ENCODE data around the gene CPT1B. TPM values are rescaled to one million over a fixed set of nuclear protein-coding genes. Genes with fewer than 3 reads are reported as not detected.

CPT1B gene
- total RNA-seq, 1 donor from 2014 or later: 12.7 TPM

DNA sequence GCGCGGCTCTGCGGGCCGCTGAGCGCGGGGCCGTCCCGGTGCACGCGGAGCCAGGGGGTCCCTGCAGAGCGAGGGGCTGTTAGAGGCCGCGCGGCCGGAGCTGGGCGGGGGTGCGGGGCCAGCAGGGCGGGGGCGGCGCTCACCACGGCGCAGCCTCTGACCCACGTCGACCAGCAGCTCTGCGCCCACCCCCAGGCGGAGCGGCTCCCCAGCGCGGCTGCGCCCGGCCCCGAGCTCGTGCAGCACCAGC is 52.4 kb downstream of the CPT1B start:
- H3K4me1 ChIP-seq: peaks cover 34% of the 10 kb centered on the region
- TF ChIP-seq, protein P1, sequence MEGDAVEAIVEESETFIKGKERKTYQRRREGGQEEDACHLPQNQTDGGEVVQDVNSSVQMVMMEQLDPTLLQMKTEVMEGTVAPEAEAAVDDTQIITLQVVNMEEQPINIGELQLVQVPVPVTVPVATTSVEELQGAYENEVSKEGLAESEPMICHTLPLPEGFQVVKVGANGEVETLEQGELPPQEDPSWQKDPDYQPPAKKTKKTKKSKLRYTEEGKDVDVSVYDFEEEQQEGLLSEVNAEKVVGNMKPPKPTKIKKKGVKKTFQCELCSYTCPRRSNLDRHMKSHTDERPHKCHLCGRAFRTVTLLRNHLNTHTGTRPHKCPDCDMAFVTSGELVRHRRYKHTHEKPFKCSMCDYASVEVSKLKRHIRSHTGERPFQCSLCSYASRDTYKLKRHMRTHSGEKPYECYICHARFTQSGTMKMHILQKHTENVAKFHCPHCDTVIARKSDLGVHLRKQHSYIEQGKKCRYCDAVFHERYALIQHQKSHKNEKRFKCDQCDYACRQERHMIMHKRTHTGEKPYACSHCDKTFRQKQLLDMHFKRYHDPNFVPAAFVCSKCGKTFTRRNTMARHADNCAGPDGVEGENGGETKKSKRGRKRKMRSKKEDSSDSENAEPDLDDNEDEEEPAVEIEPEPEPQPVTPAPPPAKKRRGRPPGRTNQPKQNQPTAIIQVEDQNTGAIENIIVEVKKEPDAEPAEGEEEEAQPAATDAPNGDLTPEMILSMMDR (IDR thresholded peaks at IDR 0.05): no peak

DNA sequence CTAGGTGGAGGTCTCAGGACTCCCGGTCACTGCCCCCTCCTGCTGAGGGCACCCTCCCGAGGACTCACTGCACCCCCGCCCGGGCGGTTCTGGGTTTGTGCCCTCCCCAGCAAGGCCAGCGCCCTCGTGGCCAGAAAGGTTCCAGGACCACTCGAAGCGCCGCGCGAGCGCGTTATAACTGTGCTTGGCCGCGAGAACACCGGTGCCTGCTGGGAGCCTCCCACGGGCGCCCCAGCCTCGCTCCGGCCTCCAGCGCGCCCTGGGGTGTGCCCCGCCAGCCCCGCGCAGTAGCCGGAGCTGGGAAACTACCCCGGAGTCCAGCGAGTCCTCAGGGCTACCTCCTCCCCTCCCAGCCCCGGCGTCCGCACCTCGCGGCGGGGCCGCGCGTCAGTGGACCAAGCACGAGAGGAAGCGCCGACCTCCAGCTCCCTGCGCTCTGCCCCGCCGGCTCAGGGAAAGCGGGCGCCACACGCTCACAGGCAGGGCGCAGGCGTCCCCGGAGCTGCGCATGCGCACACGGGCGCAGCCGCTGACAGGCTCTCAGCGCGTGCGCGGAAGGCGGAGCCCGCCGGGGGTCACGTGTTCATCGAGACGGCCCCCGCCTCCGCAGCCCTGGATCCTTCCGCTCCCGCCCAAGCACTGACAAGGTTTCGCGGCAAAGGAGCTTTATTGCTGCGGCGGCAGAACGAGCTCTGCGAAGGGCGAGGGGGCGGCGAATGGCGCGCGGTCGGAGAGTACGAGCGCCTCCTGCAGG is 52.9 kb downstream of the CPT1B start, which contains the start of gene SCO2:
SCO2 (minus strand) TSS at position 495 of the 754 bp plus-strand sequence. CDS start 1,187 bp downstream, outside the sequence.
- Histone ChIP-seq H3K9me3 (no peaks in the 10 kb centered on the region), H3K27ac (peak within 1 kb of the TSS; percentile 93), H3K36me3 (peaks cover 20% of the 10 kb centered on the region), H3K27me3 (no peaks in the 10 kb centered on the region), H3K4me1 (peaks cover 34% of the 10 kb centered on the region), H3K4me3 (peak within 1 kb of the TSS; percentile 90)
- intact Hi-C loops (cut with DNase I): no loop called here
- peak; percentile 99 for DNase-seq
- TF ChIP-seq, protein P1 (IDR thresholded peaks at IDR 0.05): peak; percentile 41
- ATAC-seq: peak; percentile 62

More for the DNA sequence above, 52.4 kb downstream of the CPT1B start:
- ATAC-seq (no peak), DNase-seq (no peak)
- no peaks in the 10 kb centered on the region for H3K27me3 ChIP-seq
- H3K36me3 ChIP-seq: peaks cover 20% of the 10 kb centered on the region
- H3K4me3 ChIP-seq: peak overlapping the region; percentile 90
- intact Hi-C loops (cut with DNase I): no loop called here
- peak overlapping the region; percentile 93 for H3K27ac ChIP-seq
- H3K9me3 ChIP-seq: no peaks in the 10 kb centered on the region

DNA sequence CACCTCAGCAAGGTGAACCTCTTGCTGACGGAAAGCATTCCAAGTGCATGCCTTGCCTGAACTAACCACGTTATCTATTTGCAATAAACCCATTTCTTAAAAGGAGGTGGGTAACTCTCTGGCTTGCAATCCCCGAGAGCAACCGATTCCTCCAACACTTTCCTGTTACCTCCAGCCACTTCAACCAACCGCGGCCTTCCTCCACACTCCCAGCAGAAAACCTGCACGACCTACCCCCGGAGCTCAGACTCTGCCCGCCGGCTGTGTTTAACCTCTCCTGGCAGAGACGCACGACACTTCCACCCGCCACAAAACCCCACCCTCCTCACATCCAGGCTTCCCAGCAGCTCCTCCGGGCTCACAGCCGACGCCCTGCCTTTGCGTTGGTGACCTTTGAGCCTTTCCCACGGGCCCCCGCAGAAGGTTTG is 53.5 kb downstream of the CPT1B start:
- intact Hi-C loops (cut with DNase I): no loop called here
- Histone ChIP-seq H3K27ac (peak overlapping the region; percentile 93), H3K4me3 (peak overlapping the region; percentile 90), H3K9me3 (no peaks in the 10 kb centered on the region), H3K36me3 (peaks cover 21% of the 10 kb centered on the region), H3K27me3 (no peaks in the 10 kb centered on the region), H3K4me1 (peaks cover 34% of the 10 kb centered on the region)
- ATAC-seq: no peak
- TF ChIP-seq, protein P1 (IDR thresholded peaks at IDR 0.05): no peak
- no peak for DNase-seq

DNA sequence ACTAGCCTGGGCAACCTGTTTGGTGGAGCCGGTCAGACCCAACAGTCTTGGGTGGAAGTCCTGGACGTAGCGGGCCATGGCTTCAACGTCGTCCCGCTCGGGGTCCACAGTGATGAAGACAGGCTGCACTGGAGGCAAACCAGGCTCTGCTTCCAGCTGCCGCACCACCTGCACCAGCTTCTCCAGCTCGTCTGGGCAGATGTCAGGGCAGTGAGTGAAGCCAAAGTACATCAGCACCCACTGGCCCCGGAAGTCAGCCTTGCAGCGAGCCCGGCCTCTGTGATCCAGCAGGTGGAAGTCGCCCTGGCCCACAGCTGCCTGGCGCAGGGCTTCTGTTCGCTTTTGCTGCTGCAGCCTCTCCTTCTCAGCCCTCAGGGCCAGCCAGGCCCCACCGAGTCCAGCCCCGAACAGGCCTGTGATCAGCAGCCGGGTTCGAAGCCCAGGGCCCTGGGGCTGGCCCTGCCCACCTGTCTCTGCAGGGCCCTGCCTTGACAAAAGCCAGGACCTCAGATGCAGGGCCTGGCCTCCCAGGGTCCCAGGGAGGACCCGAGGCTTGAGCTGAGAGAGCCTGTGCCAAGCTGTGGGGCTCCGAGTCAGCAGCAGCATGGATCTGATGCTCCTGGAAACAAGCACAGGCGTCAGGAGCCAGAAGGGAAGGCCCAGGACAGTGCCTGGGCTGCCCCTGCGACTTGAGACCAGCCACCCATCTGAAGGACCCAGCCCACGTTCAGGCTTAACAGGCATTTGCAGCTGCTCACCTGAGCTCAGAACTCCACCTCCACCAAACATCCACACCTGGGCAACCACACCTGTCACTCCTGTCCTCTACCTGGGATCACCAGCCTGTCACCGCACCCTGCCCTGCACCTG is 54.2 kb downstream of the CPT1B start:
- Histone ChIP-seq H3K36me3 (peaks cover 27% of the 10 kb centered on the region), H3K27ac (no peak overlapping the region), H3K4me3 (peak overlapping the region; percentile 90), H3K9me3 (no peaks in the 10 kb centered on the region), H3K27me3 (no peaks in the 10 kb centered on the region), H3K4me1 (peaks cover 30% of the 10 kb centered on the region)
- TF ChIP-seq, protein P1 (IDR thresholded peaks at IDR 0.05): no peak
- intact Hi-C loops (cut with DNase I): no loop called here
- ATAC-seq (no peak), DNase-seq (no peak)

DNA sequence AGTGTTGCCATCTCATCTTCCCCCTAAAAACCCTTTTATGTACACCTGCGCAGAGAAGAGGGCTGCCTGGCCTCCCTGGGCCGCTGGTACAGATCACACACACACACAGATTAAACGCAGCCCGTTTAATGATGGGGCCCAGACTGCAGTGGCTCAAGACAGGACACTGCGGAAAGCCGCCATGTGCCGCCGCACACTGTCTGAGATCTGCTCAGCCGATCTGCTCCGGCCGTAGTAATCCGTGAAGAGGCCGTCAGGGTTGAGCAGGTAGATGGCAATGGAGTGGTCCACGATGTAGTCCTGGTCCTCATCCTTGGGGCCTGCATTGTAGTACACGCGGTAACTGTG is 54.8 kb downstream of the CPT1B start:
- no peak for DNase-seq
- H3K4me1 ChIP-seq: peaks cover 24% of the 10 kb centered on the region
- intact Hi-C loops (cut with DNase I): no loop called here
- H3K9me3 ChIP-seq: no peaks in the 10 kb centered on the region
- H3K4me3 ChIP-seq: no peak overlapping the region
- H3K36me3 ChIP-seq: peaks cover 33% of the 10 kb centered on the region
- TF ChIP-seq, protein P1 (IDR thresholded peaks at IDR 0.05): no peak
- no peak overlapping the region for H3K27ac ChIP-seq
- ATAC-seq: no peak
- H3K27me3 ChIP-seq: no peaks in the 10 kb centered on the region
